ENCODE results near the gene SIPA1L3. TPM values are rescaled to one million over a fixed set of nuclear protein-coding genes. Genes with fewer than 3 reads are reported as not detected.

SIPA1L3 gene
- total and polyA plus RNA-seq, 2 experiments from 2014 or later = 15.7 to 54.1 TPM

- TF ChIP-seq REST (IDR thresholded peaks at IDR 0.05; ENCODE audit: unreplicated experiment) = no peak
- TF ChIP-seq ZNF114 (CRISPR knock-in tag; IDR thresholded peaks at IDR 0.05) = no peak
Measured at GRCh38 chr19:37992761-37993160, 85.8 kb downstream of the SIPA1L3 start (continued).

GRCh38 chr19:37994823-37995130, 87.8 kb downstream of the SIPA1L3 start:
- Histone ChIP-seq H3K9me2 (ENCODE audit: insufficient read depth) (0 out of 2 replicates have a peak, but pooled peaks cover 5% of the 10 kb centered on the region), H2AFZ (no peak overlapping the region), H3K36me3 (ENCODE audit: insufficient read depth) (no peaks in the 10 kb centered on the region), H3K79me2 (replicated peaks; ENCODE audit: insufficient read depth) (peaks cover 47% of the 10 kb centered on the region), H3K4me3 (no peak overlapping the region), H4K20me1 (replicated peaks; ENCODE audit: insufficient read depth) (no peaks in the 10 kb centered on the region; the same call in 1 of the 2 replicates), H3F3A (replicated peaks; ENCODE audit: low read depth) (no peaks in the 10 kb centered on the region), H3K27ac (ENCODE audit: low read depth) (no peak overlapping the region), H3K27me3 (ENCODE audit: insufficient read depth) (no peaks in the 10 kb centered on the region), H3K4me2 (no peak overlapping the region), H3K4me1 (ENCODE audit: insufficient read depth) (peaks cover 23% of the 10 kb centered on the region)
- Mint-ChIP-seq H3K9me3 (peaks cover 3% of the 10 kb centered on the region; the same call in 1 of the 3 replicates), H3K27ac (no peak overlapping the region), H3K4me1 (peaks cover 40% of the 10 kb centered on the region), H3K27me3 (ENCODE audit: insufficient read depth, low read depth, poor library complexity) (peaks cover 6% of the 10 kb centered on the region), H3K36me3 (ENCODE audit: low read depth) (peaks cover 8% of the 10 kb centered on the region), H3K4me3 (no peak overlapping the region)
- no peak for ATAC-seq
- TF ChIP-seq ZNF331 (CRISPR knock-in tag; IDR thresholded peaks at IDR 0.05; ENCODE audit: low read depth) (no peak), EZH2 (IDR thresholded peaks at IDR 0.05; ENCODE audit: low read depth, unreplicated experiment) (no peak), ZNF114 (CRISPR knock-in tag; IDR thresholded peaks at IDR 0.05) (no peak), CREB1 (CRISPR knock-in tag; IDR thresholded peaks at IDR 0.05; ENCODE audit: low read depth) (no peak), ZNF462 (CRISPR knock-in tag; IDR thresholded peaks at IDR 0.05) (no peak)
- DNase-seq (ENCODE audit: low spot score) = no peak

Data from GM23338 (cell line).